GM10266 (cell line): Measurements from ENCODE around the gene ZNF747.

ENCODE experiments used
- DNase-seq: peaks from one replicate; pipeline ENCODE4 v3.0.0; 2012; ENCODE audit errors: extremely low spot score
- TF ChIP-seq, protein P1 (sequence below): IDR thresholded peaks from 2 replicates; pipeline ENCODE4 v1.5.1; 2012; ENCODE audit warnings: mild to moderate bottlenecking, low read depth; ENCODE audit not compliant: control insufficient read depth, insufficient read depth; ENCODE audit errors: missing control alignments

The ZNF747 gene

DNA sequence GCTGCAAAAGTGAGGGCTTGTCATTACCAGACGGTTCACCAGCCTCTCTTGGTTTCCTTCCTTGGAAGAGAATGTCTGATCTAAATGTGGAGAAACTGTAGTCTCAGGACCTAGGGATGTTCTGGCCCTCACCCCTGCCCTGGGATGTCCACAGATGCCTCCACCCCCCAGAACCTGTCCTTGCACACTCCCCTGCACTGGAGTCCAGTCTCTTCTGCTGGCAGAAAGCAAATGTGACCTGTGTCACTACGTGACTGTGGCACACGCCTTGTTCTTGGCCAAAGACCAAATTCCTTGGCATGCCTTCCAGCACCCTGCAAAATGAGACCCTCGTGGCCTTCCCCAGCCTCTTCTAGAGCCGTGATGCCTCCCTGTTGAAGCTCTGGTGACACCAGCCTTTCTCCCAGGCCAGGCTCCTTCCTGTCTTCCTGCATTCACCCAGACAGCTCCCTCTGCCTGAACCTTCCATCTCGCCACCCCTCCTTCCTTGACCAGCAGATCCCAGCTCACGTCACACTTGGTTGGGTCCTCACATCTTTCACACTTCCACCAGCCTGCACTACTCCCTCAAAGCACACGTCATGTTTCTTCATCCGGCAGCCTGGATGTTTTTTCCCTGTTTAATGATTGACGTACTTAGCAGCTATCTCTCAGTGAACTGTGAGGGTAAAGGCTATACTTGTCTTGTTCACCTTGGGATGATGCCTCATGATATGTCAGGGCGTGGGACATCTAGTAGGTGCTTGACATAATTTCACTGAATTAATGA is 12.6 kb downstream of the ZNF747 start:
- TF ChIP-seq, protein P1, sequence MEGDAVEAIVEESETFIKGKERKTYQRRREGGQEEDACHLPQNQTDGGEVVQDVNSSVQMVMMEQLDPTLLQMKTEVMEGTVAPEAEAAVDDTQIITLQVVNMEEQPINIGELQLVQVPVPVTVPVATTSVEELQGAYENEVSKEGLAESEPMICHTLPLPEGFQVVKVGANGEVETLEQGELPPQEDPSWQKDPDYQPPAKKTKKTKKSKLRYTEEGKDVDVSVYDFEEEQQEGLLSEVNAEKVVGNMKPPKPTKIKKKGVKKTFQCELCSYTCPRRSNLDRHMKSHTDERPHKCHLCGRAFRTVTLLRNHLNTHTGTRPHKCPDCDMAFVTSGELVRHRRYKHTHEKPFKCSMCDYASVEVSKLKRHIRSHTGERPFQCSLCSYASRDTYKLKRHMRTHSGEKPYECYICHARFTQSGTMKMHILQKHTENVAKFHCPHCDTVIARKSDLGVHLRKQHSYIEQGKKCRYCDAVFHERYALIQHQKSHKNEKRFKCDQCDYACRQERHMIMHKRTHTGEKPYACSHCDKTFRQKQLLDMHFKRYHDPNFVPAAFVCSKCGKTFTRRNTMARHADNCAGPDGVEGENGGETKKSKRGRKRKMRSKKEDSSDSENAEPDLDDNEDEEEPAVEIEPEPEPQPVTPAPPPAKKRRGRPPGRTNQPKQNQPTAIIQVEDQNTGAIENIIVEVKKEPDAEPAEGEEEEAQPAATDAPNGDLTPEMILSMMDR: no peak
- DNase-seq: no peak

DNA sequence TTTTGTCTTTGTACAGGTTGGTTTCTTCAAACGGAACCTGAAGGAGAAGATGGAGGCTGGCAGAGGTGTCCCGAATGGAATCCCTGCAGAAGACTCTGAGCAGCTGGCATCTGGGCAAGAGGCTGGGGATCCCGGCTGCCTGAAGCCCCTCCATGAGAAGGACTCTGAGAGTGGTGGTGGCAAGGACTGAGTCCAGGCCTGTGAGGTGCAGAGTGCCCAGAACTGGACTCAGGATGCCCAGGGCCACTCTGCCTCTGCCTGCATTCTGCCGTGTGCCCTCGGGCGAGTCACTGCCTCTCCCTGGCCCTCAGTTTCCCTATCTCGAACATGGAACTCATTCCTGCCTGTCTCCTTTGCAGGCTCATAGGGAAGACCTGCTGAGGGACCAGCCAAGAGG is 13.2 kb downstream of the ZNF747 start:
- TF ChIP-seq, protein P1: no peak
- DNase-seq: no peak

DNA sequence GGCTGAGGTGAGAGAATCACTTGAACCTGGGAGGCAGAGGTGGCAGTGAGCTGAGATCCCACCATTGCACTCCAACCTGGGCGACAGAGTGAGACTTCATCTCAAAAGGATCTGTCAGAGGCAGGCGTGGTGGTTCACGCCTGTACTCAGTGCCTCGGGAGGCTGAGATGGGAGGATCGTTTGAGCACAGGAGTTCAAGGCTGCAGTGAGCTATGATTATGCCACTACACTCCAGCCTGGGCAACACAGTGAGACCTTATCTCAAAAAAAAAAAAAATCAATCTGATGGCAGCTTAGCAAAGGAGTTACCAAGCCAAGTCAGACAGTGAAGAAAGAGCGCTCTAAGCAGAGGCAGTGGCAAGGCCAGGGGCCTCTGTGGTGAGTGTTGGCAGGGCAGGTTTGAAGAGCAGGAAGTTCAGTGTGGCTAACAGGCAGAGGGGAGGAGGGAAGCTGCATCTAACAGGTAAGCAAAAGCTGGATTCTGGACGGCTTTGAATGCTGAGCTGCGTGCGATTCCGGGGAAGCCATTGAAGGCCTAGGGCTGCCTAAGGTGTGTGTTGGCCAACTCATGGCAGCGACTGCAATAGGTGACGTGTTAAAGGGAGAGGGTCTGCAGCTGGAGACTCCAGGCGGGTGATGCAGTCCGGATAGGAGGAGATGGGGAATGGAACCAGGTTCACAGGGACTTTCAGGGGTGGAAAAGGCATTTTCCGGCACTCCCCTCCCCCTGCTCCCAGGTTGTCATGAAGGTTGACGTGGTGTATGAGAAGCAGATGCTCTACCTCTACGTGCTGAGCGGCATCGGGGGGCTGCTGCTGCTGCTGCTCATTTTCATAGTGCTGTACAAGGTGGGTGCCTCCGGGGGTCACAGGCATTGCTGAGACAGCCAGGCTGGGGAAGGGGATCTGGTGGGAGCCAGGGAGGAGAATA is 15.3 kb downstream of the ZNF747 start:
- DNase-seq: no peak
- TF ChIP-seq, protein P1: no peak

DNA sequence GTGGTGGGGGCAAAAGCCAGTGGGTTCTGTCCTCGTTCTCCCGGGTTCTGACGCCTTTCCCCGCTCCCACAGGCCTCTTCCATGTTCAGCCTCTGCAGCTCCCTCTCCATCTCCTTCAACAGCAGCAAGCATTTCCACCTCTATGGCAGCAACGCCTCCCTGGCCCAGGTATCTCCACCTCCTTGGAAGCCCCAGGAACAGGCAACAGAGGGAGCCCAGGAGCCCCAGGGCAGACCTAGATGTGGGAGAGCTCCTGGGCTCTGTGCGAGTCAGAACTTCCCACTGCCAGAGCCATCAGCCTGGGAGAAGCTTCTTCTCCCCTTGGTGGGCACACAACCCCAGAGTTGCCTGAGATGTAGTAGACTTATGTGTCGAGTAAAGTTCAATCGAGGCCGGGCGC is 16.1 kb downstream of the ZNF747 start:
- DNase-seq: no peak
- TF ChIP-seq, protein P1: no peak

DNA sequence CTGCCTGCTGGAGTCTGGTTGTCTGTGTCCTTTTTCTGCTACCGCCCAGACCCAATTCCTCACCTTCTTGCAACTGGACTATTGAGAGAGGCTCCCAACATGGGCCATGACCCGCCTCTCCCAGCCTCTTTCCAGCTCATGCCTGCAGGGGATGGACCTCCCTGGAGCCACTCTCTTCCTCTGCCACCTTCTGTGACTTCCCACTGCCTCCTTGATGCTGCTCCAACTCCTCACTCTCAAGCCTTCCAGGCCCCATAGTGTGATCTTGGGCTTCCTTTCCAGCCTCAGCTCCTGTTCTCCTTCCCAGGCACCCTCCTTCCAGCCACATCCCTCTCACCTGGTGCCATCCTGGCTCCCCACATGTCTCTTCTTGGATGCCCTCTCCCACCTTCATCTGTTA is 19.4 kb downstream of the ZNF747 start:
- DNase-seq: no peak
- TF ChIP-seq, protein P1: no peak

DNA sequence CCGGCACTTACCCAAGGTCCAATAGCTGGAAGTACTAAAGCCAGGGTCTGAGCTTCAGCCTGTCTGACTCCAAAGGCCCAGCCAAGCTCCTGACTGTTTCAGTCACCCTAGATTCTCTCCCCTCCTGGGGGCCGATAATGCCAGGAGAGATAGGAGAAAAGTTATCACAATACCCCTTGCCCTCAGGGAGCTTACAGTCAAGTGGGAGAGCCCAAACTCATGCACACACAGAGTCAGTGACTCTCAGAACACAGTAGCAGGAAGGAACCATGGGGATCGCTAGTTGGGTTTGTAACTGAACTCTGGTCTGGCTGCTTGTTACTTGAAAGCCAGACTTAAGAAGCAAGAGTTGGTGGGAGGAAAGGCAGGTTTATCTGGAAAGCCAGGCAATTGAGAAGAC is 23.1 kb downstream of the ZNF747 start:
- TF ChIP-seq, protein P1: no peak

More for the DNA sequence above, 23.1 kb downstream of the ZNF747 start:
- no peak for DNase-seq
